Gastroesophageal sphincter (tissue), 3 donors: ENCODE measurements around the gene KIAA1143.

Experiments
- CTCF ChIP-seq, 4 experiments: fragments of 200-600 bp in 2 of 4; fragments of 450-650 bp in 2 of 4; sonication (generic) in 1 of 4; IDR thresholded peaks; one replicate each; pipeline ENCODE4 v1.5.1; 2017 to 2019; ENCODE audit warnings: antibody characterized with exemption in 4 of 4, mild to moderate bottlenecking in 2 of 4, moderate library complexity in 2 of 4
- POLR2A ChIP-seq, 2 donors: fragments of 450-650 bp; IDR thresholded peaks; one replicate each; pipeline ENCODE4 v1.6.1; 2017; ENCODE audit warnings: antibody characterized with exemption in 2 of 2, mild to moderate bottlenecking in 2 of 2, moderate library complexity in 1 of 2
- POLR2AphosphoS5 ChIP-seq: sonication (generic); formaldehyde crosslinking; IDR thresholded peaks from one replicate; pipeline ENCODE4 v1.6.1; 2017; ENCODE audit warnings: antibody characterized with exemption

GRCh38 chr3:44761101-44761423 is 357 bp downstream of the KIAA1143 start:
- TF ChIP-seq POLR2A (IDR thresholded peaks at IDR 0.05) (no peak), CTCF (IDR thresholded peaks at IDR 0.05) (no peak), POLR2AphosphoS5 (no peak)
